NCI-H2081 treated with DMSO at 0.1 percent for 48 hours (cell line): ENCODE measurements around the gene NKX1-2.
A peak's percentile ranks its signal among the peaks of the same experiment; 100 is the strongest.
"Not testable (repeated sequence)": the region's sequence is repeated elsewhere in the genome, so short reads cannot be mapped to it uniquely, and the experiment has no call there.

ENCODE experiments used
- DNase-seq: peaks from one replicate; lab custom pipeline; 2025; lab: John Stamatoyannopoulos, UW

NKX1-2 gene

GRCh38 chr10:124449170-124450011, 444 bp downstream of the NKX1-2 start:
- DNase-seq = no peak

GRCh38 chr10:124448696-124449169, 1.1 kb downstream of the NKX1-2 start:
- no peak for DNase-seq

GRCh38 chr10:124447751-124448466, 1.9 kb downstream of the NKX1-2 start:
- DNase-seq = no peak

GRCh38 chr10:124446830-124447750, 2.7 kb downstream of the NKX1-2 start:
- no peak for DNase-seq

- DNase-seq = not testable (repeated sequence)
These were observed 8.1 kb downstream of the NKX1-2 start for GRCh38 chr10:124441694-124442093.

DNA sequence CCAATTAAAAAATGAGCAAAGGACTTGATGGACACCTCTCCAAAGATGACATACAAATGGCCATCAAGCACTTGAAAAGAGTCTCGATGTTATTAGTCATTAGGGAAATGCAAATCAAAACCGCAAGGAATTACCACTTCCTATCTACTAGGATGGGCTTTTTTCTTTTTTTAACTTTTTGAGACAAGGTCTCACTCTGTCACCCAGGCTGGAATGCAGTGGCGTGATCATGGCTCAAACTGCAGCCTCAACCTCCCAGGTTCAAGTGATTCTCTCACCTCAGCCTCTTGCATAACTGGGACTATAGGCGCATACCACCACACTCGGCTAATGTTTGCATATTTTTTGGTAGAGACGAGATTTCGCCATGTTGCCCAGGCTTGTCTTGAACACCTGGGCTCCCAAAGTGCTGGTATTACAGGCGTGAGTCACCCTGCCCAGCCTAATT, 13.6 kb downstream of the NKX1-2 start:
- DNase-seq = no peak

DNA sequence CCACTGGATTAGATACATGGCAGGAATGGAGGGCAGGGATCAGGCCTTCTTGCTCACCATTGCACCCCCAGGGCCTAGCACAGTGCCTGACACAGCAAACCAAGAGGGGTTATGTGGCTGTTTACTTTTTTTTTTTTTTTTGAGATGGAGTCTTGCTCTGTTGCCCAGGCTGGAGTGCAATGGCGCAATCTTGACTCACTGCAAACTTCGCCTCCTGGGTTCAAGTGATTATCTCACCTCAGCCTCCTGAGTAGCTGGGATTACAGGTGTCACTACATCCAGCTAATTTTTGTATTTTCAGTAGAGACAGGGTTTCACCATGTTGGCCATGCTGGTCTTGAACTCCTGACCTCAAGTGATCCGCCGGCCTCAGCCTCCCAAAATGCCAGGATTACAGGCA, 14.2 kb downstream of the NKX1-2 start:
- not testable (repeated sequence) for DNase-seq

DNA sequence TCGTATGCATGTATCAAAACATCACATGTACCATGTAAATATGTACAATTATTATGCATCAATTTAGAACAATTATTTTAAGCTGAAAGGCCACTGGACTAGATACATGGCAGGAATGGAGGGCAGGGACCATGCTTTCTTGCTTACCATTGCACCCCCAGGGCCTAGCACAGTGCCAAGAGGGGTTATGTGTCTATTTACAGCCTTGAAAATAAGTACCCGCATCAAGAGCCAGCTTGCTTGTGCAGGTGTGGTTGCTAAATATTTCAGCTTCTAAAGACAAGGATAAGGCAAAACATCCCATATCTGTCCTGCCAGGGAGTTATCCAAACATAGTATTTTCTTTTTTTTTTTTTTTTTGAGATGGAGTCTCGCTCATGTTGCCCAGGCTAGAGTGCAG, 16.4 kb downstream of the NKX1-2 start:
- DNase-seq = no peak

- no peak for DNase-seq
These were observed 19.8 kb downstream of the NKX1-2 start for GRCh38 chr10:124430077-124430476.

- DNase-seq = no peak
These were observed 20.3 kb downstream of the NKX1-2 start for GRCh38 chr10:124429576-124429975.

GRCh38 chr10:124428207-124428777, 21.5 kb downstream of the NKX1-2 start:
- DNase-seq = no peak

DNA sequence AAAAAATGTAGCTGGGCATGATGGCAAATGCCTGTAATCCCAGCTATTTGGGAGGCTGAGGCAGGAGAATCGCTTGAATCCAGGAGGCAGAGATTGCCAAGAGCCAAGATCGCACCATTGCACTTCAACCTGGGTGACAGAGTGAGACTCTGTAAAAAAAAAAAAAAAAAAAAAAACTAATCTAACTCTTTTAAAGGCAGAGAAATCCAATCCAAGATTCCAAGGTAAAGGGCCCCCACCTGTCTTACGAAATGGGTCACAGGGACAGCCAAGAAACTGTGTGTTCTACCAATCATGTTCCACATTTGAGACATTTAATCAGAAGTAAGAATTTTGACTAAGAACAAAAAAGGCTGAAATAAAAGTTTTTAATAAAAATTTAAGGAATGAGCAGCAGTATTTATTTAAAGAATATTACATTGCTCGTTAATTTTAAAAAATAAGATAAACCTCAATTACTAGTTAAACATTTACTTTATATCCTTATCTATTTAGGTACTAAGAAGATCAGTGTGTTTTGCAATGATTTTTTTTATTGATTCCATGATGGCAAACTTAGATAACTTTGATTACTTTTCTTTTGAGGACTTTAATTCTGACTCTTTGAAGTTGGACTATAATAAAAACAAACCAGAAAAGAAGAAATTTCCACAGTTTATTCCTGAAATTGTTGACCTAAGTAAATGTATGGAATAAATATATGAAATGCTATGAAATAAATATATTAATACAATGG, 24.4 kb downstream of the NKX1-2 start:
- no peak for DNase-seq

DNA sequence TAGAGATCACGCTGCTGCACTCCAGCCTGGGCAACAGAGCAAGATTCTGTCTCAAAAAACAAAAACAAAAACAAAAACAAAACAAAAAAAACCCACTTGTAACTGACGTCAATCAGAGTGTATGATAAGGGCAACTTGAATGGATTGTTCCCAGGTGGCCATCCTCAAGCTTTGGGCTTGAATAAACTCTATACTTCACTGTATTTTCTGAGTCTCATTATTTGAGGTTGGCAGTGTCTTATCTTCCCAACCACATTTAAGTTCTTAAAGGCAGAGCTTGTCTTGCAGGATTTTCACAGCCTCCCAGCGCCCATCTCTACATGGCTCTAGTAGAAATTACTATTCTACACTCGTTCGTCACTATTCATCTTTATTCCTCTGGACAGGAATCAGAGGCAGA, 26.0 kb downstream of the NKX1-2 start:
- no peak for DNase-seq

- no peak for DNase-seq
These were observed 27.1 kb downstream of the NKX1-2 start for GRCh38 chr10:124422742-124423141.

GRCh38 chr10:124420254-124420653, 29.6 kb downstream of the NKX1-2 start:
- no peak for DNase-seq

- no peak for DNase-seq
These were observed 30.2 kb downstream of the NKX1-2 start for GRCh38 chr10:124419635-124420034.

DNA sequence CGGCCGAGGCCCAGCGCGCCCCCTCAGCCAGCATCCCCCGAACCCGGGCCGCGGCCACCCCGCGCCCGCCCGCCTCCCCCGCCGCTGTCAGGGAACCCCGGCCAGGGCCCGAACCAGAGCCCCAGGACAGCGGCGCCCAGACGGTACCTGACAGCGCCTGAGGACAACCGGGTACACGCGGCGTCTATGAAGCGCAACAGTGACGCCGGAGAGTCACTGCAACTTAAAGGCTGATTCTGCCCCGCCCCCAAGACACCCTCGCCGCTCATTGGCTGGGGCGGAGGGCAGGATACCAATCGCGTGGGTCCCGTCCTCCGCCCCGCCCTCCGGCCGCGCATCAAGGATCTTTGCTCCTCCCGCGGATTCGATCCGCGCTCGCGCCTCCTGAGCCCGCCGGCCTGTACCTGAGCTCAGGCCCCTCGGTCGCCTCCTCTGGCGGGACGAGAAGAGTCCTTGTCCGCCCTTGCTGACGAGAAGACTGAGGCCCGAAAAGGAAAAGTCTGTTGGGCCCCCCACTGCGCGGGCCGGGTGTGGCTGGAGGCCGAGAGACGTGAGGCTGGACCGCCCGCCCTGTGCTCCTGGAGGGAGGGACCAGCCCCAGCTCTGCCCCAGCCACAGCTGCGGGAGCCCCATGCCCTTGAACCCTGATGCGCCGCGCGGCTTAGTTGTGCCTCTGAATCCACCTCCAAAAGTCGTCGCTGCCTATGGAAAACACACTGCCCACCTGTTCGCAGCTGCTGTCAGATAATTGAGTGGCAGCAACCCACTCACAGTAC, 30.9 kb downstream of the NKX1-2 start, which contains the start of gene OAT:
Gene OAT (minus strand): TSS at position 198 of the 776 bp plus-strand sequence. CDS start 6,752 bp downstream, outside the sequence.
- peak; percentile 49 for DNase-seq

DNA sequence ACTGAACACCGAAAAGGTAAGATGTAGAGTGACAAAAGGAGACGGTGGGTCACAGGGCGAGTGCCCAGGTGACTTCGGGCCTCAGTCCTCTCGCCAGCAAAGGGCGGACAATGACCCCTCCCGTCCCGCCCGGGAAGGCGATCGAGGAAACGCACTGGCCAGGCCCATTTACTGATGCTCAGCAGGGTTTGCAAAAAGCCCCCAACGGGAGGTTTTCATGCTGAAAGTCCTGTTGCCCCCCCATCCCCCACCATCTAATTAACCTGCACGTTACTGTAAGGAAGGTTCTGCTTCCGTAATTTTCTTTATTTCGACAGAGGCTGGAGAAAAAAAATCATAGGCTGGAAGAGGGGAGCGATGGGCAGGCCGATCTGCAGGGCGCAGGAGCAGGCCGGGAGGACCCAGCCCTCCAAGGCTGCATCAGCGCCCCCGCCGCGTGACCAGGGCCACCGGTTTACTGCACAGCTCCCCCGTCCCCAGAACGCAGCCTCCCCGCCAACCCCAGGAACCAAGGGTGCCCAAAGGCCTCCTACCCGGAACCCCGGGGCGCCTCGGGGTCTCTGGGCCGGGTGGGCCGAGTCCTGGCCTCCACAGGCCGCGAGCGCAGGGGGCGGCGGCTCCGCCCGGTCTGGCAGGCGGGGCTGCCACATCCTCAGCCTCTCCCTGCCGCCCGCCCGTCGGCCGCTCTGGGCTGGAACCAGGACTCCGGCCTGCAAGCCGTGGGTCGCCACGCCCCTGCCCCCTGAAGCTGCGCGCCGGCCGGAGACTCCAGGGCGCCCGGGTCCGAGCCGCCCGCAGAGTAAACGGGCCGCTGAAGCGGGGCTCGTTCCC, 31.7 kb downstream of the NKX1-2 start:
- DNase-seq = no peak

DNA sequence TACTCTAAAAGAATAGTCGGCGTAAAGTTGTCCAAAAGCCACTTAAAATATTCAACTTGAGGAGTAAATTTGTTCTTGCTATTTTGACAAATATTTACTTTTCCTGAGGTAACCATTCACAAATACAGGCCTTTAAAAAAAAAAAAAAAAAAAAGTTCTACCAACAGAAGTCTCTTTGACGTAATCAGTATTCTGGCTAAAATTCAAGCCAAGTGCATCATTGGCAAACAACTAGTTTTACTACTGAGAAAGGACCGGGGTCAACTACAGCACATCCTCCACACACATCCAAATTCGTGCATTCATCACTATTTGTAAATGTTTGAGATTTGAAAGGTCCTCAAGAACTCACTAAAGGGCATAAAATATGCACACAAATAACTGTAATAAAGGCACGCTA, 33.1 kb downstream of the NKX1-2 start:
- DNase-seq = no peak
